Measurements from ENCODE around the gene MTCL1. TPM values are rescaled to one million over a fixed set of nuclear protein-coding genes. Genes with fewer than 3 reads are reported as not detected.

The MTCL1 gene
- polyA plus RNA-seq, 1 experiment, result 29.8 TPM

DNA sequence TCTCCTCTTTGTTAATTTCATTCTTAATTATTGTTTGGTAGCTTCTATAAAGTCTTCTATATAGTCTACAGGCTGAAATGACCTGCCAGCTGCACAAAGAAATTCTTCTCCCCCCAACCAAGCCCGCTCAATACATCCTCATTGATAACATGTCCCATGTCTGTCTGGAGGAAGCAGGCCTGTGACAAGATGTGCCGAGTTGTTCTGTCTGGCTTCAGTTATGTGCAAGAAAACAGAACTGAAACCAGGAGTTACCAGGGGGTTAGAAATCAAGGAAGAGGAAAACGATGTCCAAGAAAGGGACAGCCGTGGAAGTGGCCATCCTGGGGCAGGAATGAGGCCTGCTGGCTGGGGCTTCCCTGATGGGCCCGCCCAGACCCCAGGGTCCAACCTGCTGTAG lies 57.6 kb downstream of the MTCL1 start:
- Histone ChIP-seq H3K36me3 (ENCODE audit: control insufficient read depth, insufficient read depth, low read length) (peaks cover 16% of the 10 kb centered on the region), H3K4me3 (ENCODE audit: low read depth, low read length) (no peak overlapping the region), H3K27me3 (ENCODE audit: control insufficient read depth, insufficient read depth, low read length) (no peaks in the 10 kb centered on the region)
- POLR2A ChIA-PET, result no interaction called here
- CTCF ChIA-PET, result no interaction called here
- no peak for DNase-seq (ENCODE audit: low read depth)
- TF ChIP-seq, protein P1, sequence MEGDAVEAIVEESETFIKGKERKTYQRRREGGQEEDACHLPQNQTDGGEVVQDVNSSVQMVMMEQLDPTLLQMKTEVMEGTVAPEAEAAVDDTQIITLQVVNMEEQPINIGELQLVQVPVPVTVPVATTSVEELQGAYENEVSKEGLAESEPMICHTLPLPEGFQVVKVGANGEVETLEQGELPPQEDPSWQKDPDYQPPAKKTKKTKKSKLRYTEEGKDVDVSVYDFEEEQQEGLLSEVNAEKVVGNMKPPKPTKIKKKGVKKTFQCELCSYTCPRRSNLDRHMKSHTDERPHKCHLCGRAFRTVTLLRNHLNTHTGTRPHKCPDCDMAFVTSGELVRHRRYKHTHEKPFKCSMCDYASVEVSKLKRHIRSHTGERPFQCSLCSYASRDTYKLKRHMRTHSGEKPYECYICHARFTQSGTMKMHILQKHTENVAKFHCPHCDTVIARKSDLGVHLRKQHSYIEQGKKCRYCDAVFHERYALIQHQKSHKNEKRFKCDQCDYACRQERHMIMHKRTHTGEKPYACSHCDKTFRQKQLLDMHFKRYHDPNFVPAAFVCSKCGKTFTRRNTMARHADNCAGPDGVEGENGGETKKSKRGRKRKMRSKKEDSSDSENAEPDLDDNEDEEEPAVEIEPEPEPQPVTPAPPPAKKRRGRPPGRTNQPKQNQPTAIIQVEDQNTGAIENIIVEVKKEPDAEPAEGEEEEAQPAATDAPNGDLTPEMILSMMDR (IDR thresholded peaks at IDR 0.05; ENCODE audit: insufficient read depth, low read depth, low read length), result no peak

DNA sequence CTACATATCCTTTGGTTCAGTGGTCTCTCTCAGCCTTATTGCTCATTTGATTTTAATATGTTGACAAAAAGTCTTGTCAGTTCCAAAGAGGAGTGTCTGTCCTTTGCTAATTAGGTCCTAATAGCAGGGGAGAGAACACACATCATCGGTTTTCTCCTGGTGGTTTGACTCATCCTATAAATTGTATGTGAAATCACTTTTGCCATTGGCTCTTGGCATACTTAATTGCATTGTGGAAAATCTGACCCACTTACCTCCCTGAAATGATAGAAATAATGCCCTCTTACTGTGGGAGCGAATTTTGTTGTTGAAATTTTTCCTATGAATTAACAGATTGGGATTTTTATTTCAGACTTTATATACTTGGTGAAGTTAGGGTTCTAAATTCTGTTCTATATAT lies 58.3 kb downstream of the MTCL1 start:
- H3K36me3 ChIP-seq (ENCODE audit: control insufficient read depth, insufficient read depth, low read length), result peaks cover 16% of the 10 kb centered on the region
- POLR2A ChIA-PET, result no interaction called here
- no peak overlapping the region for H3K4me3 ChIP-seq (ENCODE audit: low read depth, low read length)
- TF ChIP-seq, protein P1 (IDR thresholded peaks at IDR 0.05; ENCODE audit: insufficient read depth, low read depth, low read length), result no peak
- H3K27me3 ChIP-seq (ENCODE audit: control insufficient read depth, insufficient read depth, low read length), result no peaks in the 10 kb centered on the region
- DNase-seq (ENCODE audit: low read depth), result no peak
- CTCF ChIA-PET, result no interaction called here

DNA sequence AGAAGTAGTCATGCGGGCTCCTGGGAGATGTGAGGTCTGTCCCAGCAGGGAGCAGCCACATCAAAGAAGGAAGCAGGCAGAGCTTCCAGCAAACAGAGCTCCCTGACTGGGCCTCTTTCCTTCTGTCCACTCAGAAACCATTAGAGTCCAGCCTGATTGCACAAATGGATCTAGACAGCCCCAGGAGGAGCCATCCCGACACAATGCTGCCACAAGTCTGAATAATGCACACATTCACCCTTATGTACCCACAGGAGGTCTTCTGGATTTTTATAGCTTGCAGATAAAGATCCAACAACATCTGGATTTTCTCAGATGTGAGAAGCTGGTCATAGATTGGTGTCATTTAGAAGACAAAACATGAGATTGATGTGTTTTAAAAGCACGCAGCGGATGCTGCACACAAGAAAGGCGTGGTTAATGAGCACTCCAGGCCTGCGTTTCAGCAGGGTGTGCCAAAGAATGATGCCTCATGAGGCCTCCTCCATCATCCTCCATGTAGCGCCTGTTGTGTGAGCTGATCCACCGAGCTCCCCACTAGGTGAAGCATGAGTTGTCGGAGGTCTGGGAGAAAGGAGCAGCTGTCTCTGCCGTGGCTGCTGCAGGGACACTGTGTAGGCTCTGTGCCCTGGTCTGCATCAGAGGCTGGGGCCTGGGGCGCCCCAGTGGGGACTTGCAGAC lies 60.6 kb downstream of the MTCL1 start:
- Histone ChIP-seq H3K36me3 (ENCODE audit: control insufficient read depth, insufficient read depth, low read length) (peaks cover 13% of the 10 kb centered on the region), H3K27me3 (ENCODE audit: control insufficient read depth, insufficient read depth, low read length) (no peaks in the 10 kb centered on the region), H3K4me3 (ENCODE audit: low read depth, low read length) (no peak overlapping the region)
- ChIA-PET CTCF (interaction anchor here (1.0 to 1.8 kb wide), 4 partner anchors 9 to 222 kb away, joined by 3 to 6 read pairs (median 6); partner anchors contain the start of gene MTCL1), POLR2A (no interaction called here)
- TF ChIP-seq, protein P1 (IDR thresholded peaks at IDR 0.05; ENCODE audit: insufficient read depth, low read depth, low read length), result no peak
- DNase-seq (ENCODE audit: low read depth), result no peak

DNA sequence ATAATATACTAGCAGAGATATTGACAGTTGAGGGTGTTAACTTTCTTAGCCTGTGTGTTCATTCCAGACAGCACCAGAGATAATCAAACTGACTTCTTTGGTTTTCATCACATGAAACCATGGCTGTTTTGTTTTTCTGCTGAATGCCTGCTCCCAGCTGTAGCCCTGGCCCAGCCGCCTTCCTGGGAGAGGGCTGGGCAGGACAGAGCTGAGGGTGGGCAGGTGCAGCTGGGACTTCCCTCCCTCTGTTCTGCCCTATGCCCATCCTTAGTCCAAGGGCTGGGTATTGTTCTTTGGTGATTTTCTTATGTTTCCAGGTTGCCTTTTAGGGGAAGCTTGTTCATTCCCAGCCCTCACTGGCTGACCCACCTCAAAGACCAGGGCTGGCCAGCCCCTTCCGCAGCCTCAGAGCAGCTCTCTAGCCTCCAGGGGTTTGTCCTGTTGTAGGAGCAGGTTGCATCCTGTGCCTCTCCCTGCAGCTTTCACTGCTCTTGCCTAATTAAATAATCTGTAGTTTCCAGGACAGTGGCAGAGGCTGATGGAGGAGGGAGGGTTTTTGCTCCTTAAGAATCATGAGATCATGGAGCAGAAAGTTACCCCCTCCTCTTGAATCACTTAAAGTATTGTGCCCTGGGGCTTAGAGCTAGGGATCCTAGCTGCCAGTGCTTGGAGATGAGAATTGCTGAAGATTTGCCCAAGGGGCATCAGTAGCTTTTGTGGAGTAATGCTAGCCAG lies 61.4 kb downstream of the MTCL1 start:
- no peak overlapping the region for H3K4me3 ChIP-seq (ENCODE audit: low read depth, low read length)
- CTCF ChIA-PET, result interaction anchor here (0.6 to 1.8 kb wide), 4 partner anchors 10 to 95 kb away, joined by 3 to 6 read pairs (median 4); partner anchors contain the start of gene MTCL1
- H3K36me3 ChIP-seq (ENCODE audit: control insufficient read depth, insufficient read depth, low read length), result peaks cover 13% of the 10 kb centered on the region
- TF ChIP-seq, protein P1 (IDR thresholded peaks at IDR 0.05; ENCODE audit: insufficient read depth, low read depth, low read length), result no peak
- no peak for DNase-seq (ENCODE audit: low read depth)
- no peaks in the 10 kb centered on the region for H3K27me3 ChIP-seq (ENCODE audit: control insufficient read depth, insufficient read depth, low read length)
- POLR2A ChIA-PET, result no interaction called here

DNA sequence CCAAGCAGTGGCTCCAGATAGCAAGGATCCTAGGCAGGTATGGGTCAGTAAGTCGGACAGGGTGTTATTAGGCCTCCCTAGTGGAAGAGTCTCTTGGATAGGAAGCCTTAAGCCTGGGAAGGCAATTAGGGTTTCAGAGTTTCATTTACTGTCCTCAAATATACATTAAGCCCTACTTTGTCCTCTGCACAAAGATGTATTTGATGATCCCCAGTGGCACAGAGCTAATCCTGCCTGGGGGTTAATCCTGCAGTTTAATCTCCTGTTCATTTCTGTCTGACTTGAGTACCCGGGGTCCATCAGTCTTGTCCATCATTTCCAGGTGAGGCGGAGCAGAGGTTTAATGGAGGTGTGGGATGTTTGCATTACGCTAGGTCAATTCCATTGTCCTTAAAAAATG lies 62.0 kb downstream of the MTCL1 start:
- DNase-seq (ENCODE audit: low read depth), result no peak
- no peaks in the 10 kb centered on the region for H3K27me3 ChIP-seq (ENCODE audit: control insufficient read depth, insufficient read depth, low read length)
- ChIA-PET CTCF (interaction anchor here (0.6 kb wide), 1 partner anchor 95 kb away, joined by 3 read pairs; no protein-coding TSS in a partner anchor), POLR2A (no interaction called here)
- TF ChIP-seq, protein P1 (IDR thresholded peaks at IDR 0.05; ENCODE audit: insufficient read depth, low read depth, low read length), result no peak
- peaks cover 11% of the 10 kb centered on the region for H3K36me3 ChIP-seq (ENCODE audit: control insufficient read depth, insufficient read depth, low read length)
- no peak overlapping the region for H3K4me3 ChIP-seq (ENCODE audit: low read depth, low read length)

Measured in BJ (cell line).